Measurements from ENCODE around the gene ZNF513.

DNA sequence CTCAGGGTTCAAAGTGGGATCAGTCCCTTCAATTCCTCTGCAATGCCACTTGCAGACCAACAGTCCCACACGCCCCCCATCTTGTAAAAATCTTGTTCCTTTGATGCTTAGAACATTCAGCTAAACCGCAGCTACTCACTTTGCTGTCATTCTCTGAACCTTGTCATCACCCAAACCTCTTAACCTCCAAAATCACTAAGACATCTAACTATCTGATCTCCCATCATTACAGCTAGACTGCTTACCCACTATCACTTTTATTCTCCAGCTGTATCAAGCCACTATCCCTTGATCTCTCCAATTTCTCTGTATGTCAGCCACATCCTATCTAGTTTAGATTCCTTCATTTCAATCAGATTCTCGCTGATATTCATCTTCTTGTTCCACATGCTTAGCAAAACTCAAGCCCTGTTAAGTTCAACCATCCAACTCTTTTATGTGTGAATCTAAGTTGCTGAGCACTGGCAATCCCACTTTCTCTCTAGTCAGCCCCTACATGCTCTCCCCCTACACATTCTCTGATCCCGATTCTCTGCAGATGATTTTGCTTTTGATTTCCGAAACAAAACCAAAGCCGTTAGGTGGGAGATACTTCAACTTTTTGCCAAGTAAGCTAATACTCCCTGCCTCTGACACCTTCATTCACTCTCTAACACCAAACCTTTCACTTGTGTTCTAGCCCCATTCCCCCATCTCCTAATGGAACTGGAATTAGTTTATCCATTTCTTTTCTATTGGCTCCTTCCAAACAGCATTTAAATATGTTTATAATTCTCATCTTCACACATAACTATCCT, 28.5 kb downstream of the ZNF513 start:
- TF ChIP-seq CTCF (IDR thresholded peaks at IDR 0.05): no peak
- no peak for TF ChIP-seq NR2C2 (CRISPR knock-in tag; IDR thresholded peaks at IDR 0.05)
- TF ChIP-seq, protein P1, sequence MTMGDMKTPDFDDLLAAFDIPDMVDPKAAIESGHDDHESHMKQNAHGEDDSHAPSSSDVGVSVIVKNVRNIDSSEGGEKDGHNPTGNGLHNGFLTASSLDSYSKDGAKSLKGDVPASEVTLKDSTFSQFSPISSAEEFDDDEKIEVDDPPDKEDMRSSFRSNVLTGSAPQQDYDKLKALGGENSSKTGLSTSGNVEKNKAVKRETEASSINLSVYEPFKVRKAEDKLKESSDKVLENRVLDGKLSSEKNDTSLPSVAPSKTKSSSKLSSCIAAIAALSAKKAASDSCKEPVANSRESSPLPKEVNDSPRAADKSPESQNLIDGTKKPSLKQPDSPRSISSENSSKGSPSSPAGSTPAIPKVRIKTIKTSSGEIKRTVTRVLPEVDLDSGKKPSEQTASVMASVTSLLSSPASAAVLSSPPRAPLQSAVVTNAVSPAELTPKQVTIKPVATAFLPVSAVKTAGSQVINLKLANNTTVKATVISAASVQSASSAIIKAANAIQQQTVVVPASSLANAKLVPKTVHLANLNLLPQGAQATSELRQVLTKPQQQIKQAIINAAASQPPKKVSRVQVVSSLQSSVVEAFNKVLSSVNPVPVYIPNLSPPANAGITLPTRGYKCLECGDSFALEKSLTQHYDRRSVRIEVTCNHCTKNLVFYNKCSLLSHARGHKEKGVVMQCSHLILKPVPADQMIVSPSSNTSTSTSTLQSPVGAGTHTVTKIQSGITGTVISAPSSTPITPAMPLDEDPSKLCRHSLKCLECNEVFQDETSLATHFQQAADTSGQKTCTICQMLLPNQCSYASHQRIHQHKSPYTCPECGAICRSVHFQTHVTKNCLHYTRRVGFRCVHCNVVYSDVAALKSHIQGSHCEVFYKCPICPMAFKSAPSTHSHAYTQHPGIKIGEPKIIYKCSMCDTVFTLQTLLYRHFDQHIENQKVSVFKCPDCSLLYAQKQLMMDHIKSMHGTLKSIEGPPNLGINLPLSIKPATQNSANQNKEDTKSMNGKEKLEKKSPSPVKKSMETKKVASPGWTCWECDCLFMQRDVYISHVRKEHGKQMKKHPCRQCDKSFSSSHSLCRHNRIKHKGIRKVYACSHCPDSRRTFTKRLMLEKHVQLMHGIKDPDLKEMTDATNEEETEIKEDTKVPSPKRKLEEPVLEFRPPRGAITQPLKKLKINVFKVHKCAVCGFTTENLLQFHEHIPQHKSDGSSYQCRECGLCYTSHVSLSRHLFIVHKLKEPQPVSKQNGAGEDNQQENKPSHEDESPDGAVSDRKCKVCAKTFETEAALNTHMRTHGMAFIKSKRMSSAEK (CRISPR knock-in tag; IDR thresholded peaks at IDR 0.05; ENCODE audit: borderline replicate concordance): no peak
- TF ChIP-seq, protein P2, sequence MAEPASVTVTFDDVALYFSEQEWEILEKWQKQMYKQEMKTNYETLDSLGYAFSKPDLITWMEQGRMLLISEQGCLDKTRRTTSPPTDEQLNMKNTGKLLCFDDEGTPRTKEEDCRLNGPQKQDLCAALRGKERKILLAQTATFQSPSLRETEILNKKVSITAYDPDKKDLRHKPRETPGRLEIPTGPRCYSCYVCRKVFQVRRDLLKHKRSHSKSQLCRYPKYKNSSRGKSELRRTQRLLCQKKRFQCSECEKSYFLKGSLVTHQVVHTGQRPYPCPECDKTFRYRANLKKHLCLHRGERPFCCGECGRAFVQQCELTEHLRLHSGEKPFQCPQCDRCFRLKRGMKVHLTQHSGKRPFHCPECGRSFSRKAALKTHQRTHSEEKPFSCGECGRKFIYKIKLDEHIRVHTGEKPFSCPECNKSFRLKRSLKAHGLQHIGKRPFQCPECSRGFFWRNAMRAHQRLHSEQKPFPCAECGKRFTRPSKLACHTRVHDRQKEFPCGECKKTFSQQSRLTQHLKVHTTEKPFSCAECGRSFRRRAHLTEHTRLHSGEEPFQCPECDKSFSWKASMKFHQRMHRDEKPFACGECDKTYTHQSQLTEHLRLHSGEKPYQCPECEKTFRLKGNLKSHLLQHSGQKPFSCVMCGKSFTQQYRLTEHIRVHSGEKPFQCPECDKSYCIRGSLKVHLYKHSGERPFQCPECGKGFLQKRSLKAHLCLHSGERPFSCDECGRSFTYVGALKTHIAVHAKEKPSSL (CRISPR knock-in tag; conservative IDR thresholded peaks at IDR 0.05): no peak
- no peak for TF ChIP-seq SMAD3 (CRISPR knock-in tag; IDR thresholded peaks at IDR 0.05; ENCODE audit: borderline replicate concordance)

Measured in WTC11 (cell line).